Nephron progenitor cell (in vitro differentiated cells): ENCODE results near the gene IMPG2.

Experiments used
- DNase-seq: peaks from one replicate; pipeline ENCODE4 v3.0.0; 2021
- H3K27ac Mint-ChIP-seq: 2 replicates; pipeline ENCODE4 v1.8.0; 2021; ENCODE audit warnings: mild to moderate bottlenecking, moderate library complexity, mixed read lengths
- H3K27me3 Mint-ChIP-seq: 2 replicates; pipeline ENCODE4 v1.8.0; 2021; ENCODE audit warnings: mild to moderate bottlenecking, low read depth, mixed read lengths; ENCODE audit not compliant: poor library complexity
- H3K36me3 Mint-ChIP-seq: 2 replicates; pipeline ENCODE4 v1.8.0; 2021; ENCODE audit warnings: low read depth, mixed read lengths
- H3K4me1 Mint-ChIP-seq: 2 replicates; pipeline ENCODE4 v1.8.0; 2021; ENCODE audit warnings: mixed read lengths
- H3K4me3 Mint-ChIP-seq: 2 replicates; pipeline ENCODE4 v1.8.0; 2021; ENCODE audit warnings: mild to moderate bottlenecking, moderate library complexity, mixed read lengths
- H3K9me3 Mint-ChIP-seq: 2 replicates; pipeline ENCODE4 v1.8.0; 2021; ENCODE audit warnings: mild to moderate bottlenecking, moderate library complexity, mixed read lengths
- TF ChIP-seq, protein P1 (sequence below): fragments of 200-600 bp; sonication (generic); IDR thresholded peaks from 2 replicates; pipeline ENCODE4 v1.5.0; 2021; ENCODE audit warnings: antibody characterized with exemption

IMPG2 gene

DNA sequence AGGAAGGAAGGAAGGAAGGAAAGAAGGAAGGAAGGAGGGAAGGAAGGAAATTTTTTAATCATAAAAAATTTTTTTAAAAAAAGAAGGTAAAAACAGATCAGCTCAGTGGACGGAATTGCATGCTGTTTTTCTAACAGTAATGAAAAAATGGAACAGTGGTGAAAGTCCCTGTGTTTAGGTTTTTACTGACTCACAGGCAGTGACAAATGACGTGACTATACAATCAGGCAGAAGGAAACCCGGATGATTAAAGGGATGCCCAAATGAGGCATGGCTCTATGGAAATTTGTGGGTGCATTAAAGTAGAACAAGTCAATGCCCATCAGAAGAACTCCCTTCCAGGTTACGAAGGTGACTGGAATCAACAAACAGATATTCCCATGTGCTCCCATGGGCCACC, 135.0 kb downstream of the IMPG2 start:
- H3K4me1 Mint-ChIP-seq: no peaks in the 10 kb centered on the region
- TF ChIP-seq, protein P1, sequence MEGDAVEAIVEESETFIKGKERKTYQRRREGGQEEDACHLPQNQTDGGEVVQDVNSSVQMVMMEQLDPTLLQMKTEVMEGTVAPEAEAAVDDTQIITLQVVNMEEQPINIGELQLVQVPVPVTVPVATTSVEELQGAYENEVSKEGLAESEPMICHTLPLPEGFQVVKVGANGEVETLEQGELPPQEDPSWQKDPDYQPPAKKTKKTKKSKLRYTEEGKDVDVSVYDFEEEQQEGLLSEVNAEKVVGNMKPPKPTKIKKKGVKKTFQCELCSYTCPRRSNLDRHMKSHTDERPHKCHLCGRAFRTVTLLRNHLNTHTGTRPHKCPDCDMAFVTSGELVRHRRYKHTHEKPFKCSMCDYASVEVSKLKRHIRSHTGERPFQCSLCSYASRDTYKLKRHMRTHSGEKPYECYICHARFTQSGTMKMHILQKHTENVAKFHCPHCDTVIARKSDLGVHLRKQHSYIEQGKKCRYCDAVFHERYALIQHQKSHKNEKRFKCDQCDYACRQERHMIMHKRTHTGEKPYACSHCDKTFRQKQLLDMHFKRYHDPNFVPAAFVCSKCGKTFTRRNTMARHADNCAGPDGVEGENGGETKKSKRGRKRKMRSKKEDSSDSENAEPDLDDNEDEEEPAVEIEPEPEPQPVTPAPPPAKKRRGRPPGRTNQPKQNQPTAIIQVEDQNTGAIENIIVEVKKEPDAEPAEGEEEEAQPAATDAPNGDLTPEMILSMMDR: no peak
- H3K4me3 Mint-ChIP-seq: no peak overlapping the region

DNA sequence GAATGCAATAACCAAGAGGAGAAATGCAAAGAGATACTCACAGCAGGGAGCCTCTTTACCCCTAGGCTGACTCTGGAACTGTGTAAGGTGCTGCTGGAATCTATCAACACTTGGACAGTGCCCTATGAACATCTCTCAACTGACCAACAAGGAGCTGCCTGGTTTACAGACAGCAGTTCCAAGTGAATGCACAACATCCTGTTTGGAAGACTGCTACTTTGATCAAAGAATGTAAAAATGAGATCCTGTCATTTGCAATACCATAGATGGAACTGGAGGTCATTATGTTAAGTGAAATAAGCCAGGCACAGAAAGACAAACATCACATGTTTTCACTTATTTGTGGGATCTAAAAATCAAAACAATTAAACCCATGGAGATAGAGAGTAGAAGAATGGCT, 136.3 kb downstream of the IMPG2 start:
- H3K4me1 Mint-ChIP-seq: no peaks in the 10 kb centered on the region
- H3K36me3 Mint-ChIP-seq: no peaks in the 10 kb centered on the region
- H3K27me3 Mint-ChIP-seq: peaks cover 7% of the 10 kb centered on the region
- H3K9me3 Mint-ChIP-seq: no peaks in the 10 kb centered on the region
- no peak overlapping the region for H3K4me3 Mint-ChIP-seq
- no peak for DNase-seq
- TF ChIP-seq, protein P1: no peak
- no peak overlapping the region for H3K27ac Mint-ChIP-seq

More for the DNA sequence above, 135.0 kb downstream of the IMPG2 start:
- Mint-ChIP-seq H3K36me3 (no peaks in the 10 kb centered on the region), H3K27ac (no peak overlapping the region), H3K9me3 (no peaks in the 10 kb centered on the region), H3K27me3 (peaks cover 7% of the 10 kb centered on the region)
- DNase-seq: no peak

DNA sequence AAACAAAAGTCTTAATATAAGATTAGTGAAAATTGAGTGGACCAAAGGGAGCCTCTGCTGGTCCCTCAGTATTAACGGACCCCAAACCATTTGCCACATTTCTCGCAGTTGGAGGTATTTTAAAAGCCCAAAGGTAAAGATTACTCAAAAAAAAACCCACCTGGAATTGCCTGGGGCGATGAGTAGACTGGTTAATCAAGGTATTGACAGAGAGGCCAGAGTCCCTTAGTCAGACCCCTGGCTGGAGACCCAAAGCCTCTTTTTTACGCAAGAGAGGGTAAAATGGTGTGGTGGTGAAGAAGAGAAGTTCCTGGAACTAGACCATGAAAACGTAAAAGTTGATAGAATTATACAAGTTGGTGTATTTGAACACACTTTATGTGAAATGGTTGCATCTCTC, 137.2 kb downstream of the IMPG2 start:
- TF ChIP-seq, protein P1: no peak
- H3K27me3 Mint-ChIP-seq: peaks cover 7% of the 10 kb centered on the region
- no peak overlapping the region for H3K27ac Mint-ChIP-seq
- H3K4me3 Mint-ChIP-seq: no peak overlapping the region
- no peak for DNase-seq
- H3K36me3 Mint-ChIP-seq: no peaks in the 10 kb centered on the region
- no peaks in the 10 kb centered on the region for H3K4me1 Mint-ChIP-seq
- H3K9me3 Mint-ChIP-seq: no peaks in the 10 kb centered on the region

DNA sequence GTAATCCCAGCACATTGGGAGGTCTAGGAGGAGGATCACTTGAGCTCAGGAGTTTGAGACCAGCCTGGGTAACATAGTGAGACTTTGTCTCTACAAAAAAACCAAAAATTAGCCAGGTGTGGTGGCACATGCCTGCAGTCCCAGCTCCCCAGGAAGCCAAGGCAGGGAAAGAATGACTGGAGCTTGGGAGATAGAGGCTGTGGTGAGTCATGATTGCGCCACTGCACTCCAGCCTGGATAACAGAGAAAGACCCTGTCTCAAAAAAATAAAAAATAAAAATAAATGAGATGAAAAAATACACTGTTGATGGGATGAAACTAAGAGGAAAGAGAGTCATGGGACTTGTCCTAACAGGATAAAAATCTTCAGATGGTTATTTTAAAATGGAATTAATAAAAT, 137.6 kb downstream of the IMPG2 start:
- Mint-ChIP-seq H3K4me1 (no peaks in the 10 kb centered on the region), H3K9me3 (no peaks in the 10 kb centered on the region), H3K27me3 (peaks cover 7% of the 10 kb centered on the region), H3K27ac (no peak overlapping the region), H3K36me3 (no peaks in the 10 kb centered on the region), H3K4me3 (no peak overlapping the region)
- no peak for DNase-seq
- TF ChIP-seq, protein P1: no peak

DNA sequence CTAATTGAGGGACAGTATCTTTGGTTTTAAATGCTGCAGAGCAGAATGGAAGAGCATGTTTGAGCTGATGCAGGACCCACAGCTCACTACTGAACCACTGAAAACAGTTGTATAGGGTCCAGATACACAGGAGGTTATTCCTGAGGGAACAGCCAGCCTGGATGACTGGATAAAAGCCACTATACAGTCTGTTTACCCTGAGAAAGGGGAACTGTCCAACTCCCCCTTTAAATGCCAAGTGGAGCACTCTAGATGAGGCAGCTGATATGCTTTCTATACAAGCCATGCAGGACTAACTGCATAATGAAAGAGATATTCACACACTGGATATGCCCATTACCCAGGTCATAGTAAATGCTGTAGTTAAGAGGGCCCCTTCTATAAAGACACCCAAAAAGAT, 138.6 kb downstream of the IMPG2 start:
- no peak overlapping the region for H3K4me3 Mint-ChIP-seq
- no peak overlapping the region for H3K27ac Mint-ChIP-seq

DNA sequence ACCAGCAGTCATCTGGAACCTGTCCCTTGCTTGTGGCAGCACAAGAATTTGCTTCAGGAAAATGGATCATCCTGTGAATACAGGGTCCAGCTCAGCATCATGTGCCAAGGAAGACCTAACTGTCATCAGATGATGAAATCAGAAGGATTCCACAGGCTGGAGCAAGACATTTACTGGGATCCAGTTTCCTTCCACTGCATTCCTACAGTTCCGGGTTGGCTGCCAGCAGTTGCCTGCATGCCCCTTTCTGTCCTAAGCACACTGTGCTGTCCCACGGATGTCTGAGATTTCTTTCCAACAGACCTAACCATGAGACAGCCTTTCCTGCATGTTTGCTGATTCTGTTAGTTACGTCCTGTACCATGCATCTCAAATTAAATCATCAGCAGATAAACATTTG, 140.7 kb downstream of the IMPG2 start:
- TF ChIP-seq, protein P1: no peak
- Mint-ChIP-seq H3K4me3 (no peak overlapping the region), H3K27ac (no peak overlapping the region), H3K36me3 (no peaks in the 10 kb centered on the region), H3K27me3 (peaks cover 7% of the 10 kb centered on the region), H3K9me3 (peaks cover 4% of the 10 kb centered on the region), H3K4me1 (no peaks in the 10 kb centered on the region)
- DNase-seq: no peak

More for the DNA sequence above, 138.6 kb downstream of the IMPG2 start:
- TF ChIP-seq, protein P1: no peak
- no peak for DNase-seq
- H3K27me3 Mint-ChIP-seq: peaks cover 9% of the 10 kb centered on the region
- H3K4me1 Mint-ChIP-seq: no peaks in the 10 kb centered on the region
- no peaks in the 10 kb centered on the region for H3K9me3 Mint-ChIP-seq
- H3K36me3 Mint-ChIP-seq: no peaks in the 10 kb centered on the region
